ENCODE data around the gene TERB1. TPM values are rescaled to one million over a fixed set of nuclear protein-coding genes. Genes with fewer than 3 reads are reported as not detected.

The TERB1 gene
- total and polyA plus RNA-seq, 2 of the 13 experiments (the other 11 are each of a cell fraction or from before 2014, with no cell fraction given): not detected

DNA sequence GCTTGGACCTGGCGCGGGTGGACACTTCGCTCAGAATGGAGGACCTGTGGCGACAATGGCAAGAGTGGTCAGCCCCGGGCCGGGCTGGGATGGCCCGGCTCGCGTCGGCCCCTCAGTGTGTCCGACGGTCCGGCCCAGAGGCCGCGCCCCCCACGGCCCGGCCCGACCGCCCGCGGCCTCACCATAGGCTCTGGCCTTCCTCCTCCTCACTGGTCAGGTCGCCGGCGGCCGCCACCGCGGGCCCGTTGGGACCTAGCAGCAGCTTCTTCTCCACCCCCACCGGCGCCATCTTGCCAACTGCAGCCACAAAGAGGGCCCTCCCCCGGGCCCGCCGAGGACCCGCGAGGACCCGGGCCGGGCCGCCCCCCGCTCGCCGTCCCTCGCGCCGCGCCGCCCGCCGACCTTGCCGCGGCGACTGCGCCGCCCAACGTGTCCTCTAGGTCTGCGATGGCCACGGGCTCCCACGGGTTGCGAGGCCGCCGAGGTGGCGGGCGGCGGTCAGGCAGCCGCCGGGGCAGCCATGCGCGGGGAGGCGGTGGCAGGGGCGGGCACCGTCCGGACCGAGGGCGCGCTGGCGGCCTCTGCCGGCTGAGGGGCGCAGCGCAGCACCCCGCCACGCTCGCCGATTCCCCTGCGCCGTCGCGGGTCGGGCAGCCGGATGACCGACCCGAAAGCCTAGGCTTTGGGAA is 49.9 kb downstream of the TERB1 start, which contains the start of gene DYNC1LI2 (continued):
- peak; percentile 28; the same call in 1 of the 2 replicates for TF ChIP-seq STAG1 (CRISPR knock-in tag; IDR thresholded peaks at IDR 0.05)
- TF ChIP-seq GPBP1L1 (CRISPR knock-in tag; IDR thresholded peaks at IDR 0.05): no peak
- peak; percentile 18; the same call in 1 of the 2 replicates for TF ChIP-seq ZC3H4 (CRISPR knock-in tag; IDR thresholded peaks at IDR 0.05; ENCODE audit: borderline replicate concordance)
- TF ChIP-seq ATF7-NPFF (CRISPR knock-in tag; IDR thresholded peaks at IDR 0.05; ENCODE audit: low read depth): peak; percentile 52
- peak; percentile 57; the same call in 1 of the 2 replicates for TF ChIP-seq GATA4 (IDR thresholded peaks at IDR 0.05; ENCODE audit: borderline replicate concordance, low read depth)
- TF ChIP-seq, protein P1, sequence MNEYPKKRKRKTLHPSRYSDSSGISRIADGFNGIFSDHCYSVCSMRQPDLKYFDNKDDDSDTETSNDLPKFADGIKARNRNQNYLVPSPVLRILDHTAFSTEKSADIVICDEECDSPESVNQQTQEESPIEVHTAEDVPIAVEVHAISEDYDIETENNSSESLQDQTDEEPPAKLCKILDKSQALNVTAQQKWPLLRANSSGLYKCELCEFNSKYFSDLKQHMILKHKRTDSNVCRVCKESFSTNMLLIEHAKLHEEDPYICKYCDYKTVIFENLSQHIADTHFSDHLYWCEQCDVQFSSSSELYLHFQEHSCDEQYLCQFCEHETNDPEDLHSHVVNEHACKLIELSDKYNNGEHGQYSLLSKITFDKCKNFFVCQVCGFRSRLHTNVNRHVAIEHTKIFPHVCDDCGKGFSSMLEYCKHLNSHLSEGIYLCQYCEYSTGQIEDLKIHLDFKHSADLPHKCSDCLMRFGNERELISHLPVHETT (CRISPR knock-in tag; conservative IDR thresholded peaks at IDR 0.05): 0 out of 2 replicates have a peak, but pooled peaks have one; percentile 37
- TF ChIP-seq ZNF597 (CRISPR knock-in tag; IDR thresholded peaks at IDR 0.05): no peak
- no peak for TF ChIP-seq POGZ (CRISPR knock-in tag; IDR thresholded peaks at IDR 0.05)
- no peak for TF ChIP-seq ZNF530 (CRISPR knock-in tag; IDR thresholded peaks at IDR 0.05; ENCODE audit: low read depth)
- TF ChIP-seq NPAS2 (CRISPR knock-in tag; IDR thresholded peaks at IDR 0.05; ENCODE audit: borderline replicate concordance): no peak
- TF ChIP-seq, protein P2, sequence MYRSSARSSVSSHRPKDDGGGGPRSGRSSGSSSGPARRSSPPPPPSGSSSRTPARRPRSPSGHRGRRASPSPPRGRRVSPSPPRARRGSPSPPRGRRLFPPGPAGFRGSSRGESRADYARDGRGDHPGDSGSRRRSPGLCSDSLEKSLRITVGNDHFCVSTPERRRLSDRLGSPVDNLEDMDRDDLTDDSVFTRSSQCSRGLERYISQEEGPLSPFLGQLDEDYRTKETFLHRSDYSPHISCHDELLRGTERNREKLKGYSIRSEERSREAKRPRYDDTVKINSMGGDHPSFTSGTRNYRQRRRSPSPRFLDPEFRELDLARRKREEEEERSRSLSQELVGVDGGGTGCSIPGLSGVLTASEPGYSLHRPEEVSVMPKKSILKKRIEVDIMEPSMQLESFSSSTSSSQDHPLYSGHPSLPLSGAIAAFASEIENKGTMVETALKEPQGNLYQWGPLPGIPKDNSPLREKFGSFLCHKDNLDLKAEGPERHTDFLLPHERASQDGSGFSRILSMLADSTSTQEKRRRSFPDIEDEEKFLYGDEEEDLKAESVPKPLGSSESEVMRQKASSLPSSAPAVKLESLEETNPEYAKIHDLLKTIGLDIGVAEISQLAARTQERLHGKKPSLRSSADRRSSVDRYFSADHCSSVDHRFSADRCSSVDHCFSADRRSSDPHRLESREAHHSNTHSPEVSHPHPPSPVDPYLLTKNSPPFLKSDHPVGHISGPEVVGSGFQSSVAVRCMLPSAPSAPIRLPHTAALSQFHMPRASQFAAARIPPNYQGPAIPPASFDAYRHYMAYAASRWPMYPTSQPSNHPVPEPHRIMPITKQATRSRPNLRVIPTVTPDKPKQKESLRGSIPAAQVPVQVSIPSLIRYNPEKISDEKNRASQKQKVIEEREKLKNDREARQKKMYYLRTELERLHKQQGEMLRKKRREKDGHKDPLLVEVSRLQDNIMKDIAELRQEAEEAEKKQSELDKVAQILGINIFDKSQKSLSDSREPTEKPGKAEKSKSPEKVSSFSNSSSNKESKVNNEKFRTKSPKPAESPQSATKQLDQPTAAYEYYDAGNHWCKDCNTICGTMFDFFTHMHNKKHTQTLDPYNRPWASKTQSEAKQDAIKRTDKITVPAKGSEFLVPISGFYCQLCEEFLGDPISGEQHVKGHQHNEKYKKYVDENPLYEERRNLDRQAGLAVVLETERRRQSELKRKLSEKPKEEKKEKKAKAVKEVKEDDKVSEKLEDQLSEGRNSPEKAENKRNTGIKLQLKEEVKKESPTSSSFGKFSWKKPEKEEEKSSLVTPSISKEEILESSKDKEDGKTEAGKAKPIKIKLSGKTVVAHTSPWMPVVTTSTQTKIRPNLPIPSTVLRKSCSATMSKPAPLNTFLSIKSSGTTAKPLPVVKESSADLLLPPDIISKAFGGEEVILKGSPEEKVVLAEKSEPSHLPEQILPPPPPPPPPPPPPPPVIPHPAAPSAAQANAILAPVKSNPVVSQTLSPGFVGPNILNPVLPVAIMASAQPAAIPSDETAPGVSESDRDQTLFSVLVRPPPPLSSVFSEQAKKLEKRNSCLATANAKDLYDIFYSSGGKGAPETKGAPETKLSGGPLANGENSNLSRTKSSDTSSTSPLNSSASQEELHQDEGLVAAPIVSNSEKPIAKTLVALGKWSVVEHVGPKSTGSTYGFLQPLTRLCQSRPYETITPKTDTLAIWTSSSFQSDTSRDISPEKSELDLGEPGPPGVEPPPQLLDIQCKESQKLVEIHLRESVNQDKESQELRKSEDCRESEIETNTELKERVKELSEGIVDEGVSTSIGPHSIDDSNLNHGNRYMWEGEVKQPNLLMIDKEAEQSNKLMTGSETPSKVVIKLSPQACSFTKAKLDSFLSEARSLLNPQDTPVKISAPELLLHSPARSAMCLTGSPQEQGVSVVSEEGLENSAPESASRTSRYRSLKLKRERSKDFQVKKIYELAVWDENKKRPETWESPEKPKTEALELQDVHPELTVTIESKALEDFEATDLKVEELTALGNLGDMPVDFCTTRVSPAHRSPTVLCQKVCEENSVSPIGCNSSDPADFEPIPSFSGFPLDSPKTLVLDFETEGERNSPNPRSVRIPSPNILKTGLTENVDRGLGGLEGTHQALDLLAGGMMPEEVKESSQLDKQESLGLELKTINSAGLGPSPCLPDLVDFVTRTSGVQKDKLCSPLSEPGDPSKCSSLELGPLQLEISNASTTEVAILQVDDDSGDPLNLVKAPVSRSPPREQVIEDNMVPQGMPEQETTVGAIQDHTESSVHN (CRISPR knock-in tag; IDR thresholded peaks at IDR 0.05): no peak; the same call in 1 of the 2 replicates
- no peak for TF ChIP-seq ZNF678 (CRISPR knock-in tag; IDR thresholded peaks at IDR 0.05)
- no peak for TF ChIP-seq ZKSCAN1 (IDR thresholded peaks at IDR 0.05; ENCODE audit: low read length)
- no peak for TF ChIP-seq ZNF225 (CRISPR knock-in tag; IDR thresholded peaks at IDR 0.05)
- no peak; the same call in 1 of the 2 replicates for TF ChIP-seq ZNF350 (CRISPR knock-in tag; IDR thresholded peaks at IDR 0.05; ENCODE audit: borderline replicate concordance, low read depth)
- 0 out of 2 replicates have a peak, but pooled peaks have one; percentile 13 for TF ChIP-seq CBFB (CRISPR knock-in tag; IDR thresholded peaks at IDR 0.05)
- TF ChIP-seq ZNF703 (CRISPR knock-in tag; IDR thresholded peaks at IDR 0.05; ENCODE audit: borderline replicate concordance): no peak
